ENCODE results near the gene GRAMD1B. TPM values are rescaled to one million over a fixed set of nuclear protein-coding genes. Genes with fewer than 3 reads are reported as not detected.

The GRAMD1B gene
- total RNA-seq, 4 donors from 2014 or later, result 0.08 to 0.64 (median 0.42) TPM

DNA sequence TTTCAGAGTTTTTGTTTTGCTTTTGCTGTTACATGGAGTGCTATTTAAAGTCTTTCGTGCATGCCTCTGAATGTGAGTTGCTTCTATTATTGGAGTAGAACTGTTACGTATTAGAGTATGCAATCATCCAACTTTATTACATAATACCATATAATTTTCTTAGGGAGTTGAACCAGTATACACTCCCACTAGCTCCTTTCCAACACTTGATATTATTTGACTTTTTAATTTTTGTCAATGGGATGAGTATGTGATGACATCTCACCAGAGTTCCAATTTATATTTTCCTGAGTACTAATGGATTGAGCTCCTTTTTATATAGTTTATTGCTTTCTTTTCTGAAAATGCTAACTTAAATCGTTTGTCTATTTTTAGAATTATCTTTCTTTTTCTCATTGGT is 90.9 kb downstream of the GRAMD1B start:
- Histone ChIP-seq H3K36me3 (no peaks in the 10 kb centered on the region), H3K4me1 (peaks cover 5% of the 10 kb centered on the region), H3K9me3 (no peaks in the 10 kb centered on the region), H3K27me3 (peaks cover 23% of the 10 kb centered on the region), H3K27ac (no peak overlapping the region), H3K4me3 (no peak overlapping the region)
- 88% methylated on average over 3 of the region's 3 CpGs for whole genome bisulfite sequencing
- no peak for DNase-seq (ENCODE audit: low spot score in 2 of 2)
- no peak for TF ChIP-seq EP300 (IDR thresholded peaks at IDR 0.05)
- no peak for TF ChIP-seq POLR2A (IDR thresholded peaks at IDR 0.05)
- TF ChIP-seq, protein P1, sequence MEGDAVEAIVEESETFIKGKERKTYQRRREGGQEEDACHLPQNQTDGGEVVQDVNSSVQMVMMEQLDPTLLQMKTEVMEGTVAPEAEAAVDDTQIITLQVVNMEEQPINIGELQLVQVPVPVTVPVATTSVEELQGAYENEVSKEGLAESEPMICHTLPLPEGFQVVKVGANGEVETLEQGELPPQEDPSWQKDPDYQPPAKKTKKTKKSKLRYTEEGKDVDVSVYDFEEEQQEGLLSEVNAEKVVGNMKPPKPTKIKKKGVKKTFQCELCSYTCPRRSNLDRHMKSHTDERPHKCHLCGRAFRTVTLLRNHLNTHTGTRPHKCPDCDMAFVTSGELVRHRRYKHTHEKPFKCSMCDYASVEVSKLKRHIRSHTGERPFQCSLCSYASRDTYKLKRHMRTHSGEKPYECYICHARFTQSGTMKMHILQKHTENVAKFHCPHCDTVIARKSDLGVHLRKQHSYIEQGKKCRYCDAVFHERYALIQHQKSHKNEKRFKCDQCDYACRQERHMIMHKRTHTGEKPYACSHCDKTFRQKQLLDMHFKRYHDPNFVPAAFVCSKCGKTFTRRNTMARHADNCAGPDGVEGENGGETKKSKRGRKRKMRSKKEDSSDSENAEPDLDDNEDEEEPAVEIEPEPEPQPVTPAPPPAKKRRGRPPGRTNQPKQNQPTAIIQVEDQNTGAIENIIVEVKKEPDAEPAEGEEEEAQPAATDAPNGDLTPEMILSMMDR (IDR thresholded peaks at IDR 0.05), result no peak
- TF ChIP-seq POLR2AphosphoS5 (IDR thresholded peaks at IDR 0.05), result no peak

GRCh38 chr11:123521930-123522329 is 91.9 kb downstream of the GRAMD1B start:
- WGBS, result 81% methylated on average over 3 of the region's 3 CpGs
- Histone ChIP-seq H3K27ac (no peak overlapping the region), H3K4me3 (no peak overlapping the region), H3K27me3 (peaks cover 25% of the 10 kb centered on the region), H3K36me3 (no peaks in the 10 kb centered on the region), H3K4me1 (peaks cover 5% of the 10 kb centered on the region), H3K9me3 (no peaks in the 10 kb centered on the region)
- TF ChIP-seq, protein P1 (IDR thresholded peaks at IDR 0.05), result no peak
- TF ChIP-seq POLR2A (IDR thresholded peaks at IDR 0.05), result no peak
- TF ChIP-seq POLR2AphosphoS5 (IDR thresholded peaks at IDR 0.05), result no peak
- no peak for TF ChIP-seq EP300 (IDR thresholded peaks at IDR 0.05)
- no peak for DNase-seq (ENCODE audit: low spot score in 2 of 2)

DNA sequence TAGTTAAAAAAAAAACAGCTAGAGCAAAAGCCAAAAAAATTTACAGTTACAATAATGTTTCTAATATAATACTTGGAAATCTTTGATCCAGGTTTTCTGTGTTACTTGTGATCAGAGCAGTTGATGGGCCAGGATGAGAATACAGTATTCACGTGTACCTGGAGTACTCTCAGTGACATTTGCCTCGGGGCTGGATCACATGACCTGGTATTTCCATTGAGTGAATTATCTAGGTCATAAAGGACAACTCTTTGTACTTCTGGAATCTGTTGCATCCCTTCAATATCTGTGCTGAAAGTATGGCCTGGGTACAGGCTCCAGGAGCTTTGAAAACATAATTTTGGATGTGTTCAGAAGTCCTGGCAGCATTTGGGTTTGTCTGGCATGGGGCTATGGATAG is 93.5 kb downstream of the GRAMD1B start:
- Histone ChIP-seq H3K4me1 (peaks cover 5% of the 10 kb centered on the region), H3K9me3 (no peaks in the 10 kb centered on the region), H3K27ac (no peak overlapping the region), H3K27me3 (peaks cover 20% of the 10 kb centered on the region), H3K4me3 (no peak overlapping the region), H3K36me3 (no peaks in the 10 kb centered on the region)
- 53% methylated on average over 2 of the region's 2 CpGs for WGBS
- DNase-seq (ENCODE audit: low spot score in 2 of 2), result no peak
- TF ChIP-seq, protein P1 (IDR thresholded peaks at IDR 0.05), result no peak
- TF ChIP-seq EP300 (IDR thresholded peaks at IDR 0.05) (no peak), POLR2A (IDR thresholded peaks at IDR 0.05) (no peak)

DNA sequence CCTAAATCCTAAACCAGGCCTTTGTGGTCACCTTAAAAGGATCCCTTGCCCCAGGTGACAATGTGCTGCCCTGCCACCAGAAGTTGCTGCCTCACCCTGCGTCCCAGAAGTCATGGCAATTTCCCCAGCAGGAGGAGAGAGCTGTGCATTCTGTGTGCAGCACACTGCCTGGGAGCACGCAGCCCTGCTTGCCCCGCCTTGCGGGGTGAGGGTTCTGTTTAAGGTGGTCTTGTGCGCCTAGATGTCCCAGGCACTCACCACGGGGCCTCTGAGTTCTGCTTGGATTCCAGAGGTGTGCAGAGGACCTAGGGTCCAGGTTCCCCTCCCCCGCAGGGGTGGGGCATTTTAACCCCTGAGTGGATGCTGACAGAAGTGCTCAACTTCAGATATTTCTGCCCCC is 95.0 kb downstream of the GRAMD1B start:
- 33% methylated on average over 2 of the region's 7 CpGs for WGBS
- Histone ChIP-seq H3K36me3 (no peaks in the 10 kb centered on the region), H3K4me1 (peaks cover 5% of the 10 kb centered on the region), H3K27me3 (peaks cover 8% of the 10 kb centered on the region), H3K4me3 (peak overlapping the region; percentile 10), H3K27ac (no peak overlapping the region), H3K9me3 (no peaks in the 10 kb centered on the region)
- TF ChIP-seq POLR2AphosphoS5 (IDR thresholded peaks at IDR 0.05) (no peak), EP300 (IDR thresholded peaks at IDR 0.05) (no peak), POLR2A (IDR thresholded peaks at IDR 0.05) (no peak)
- TF ChIP-seq, protein P1 (IDR thresholded peaks at IDR 0.05), result no peak
- no peak for DNase-seq (ENCODE audit: low spot score in 2 of 2)

DNA sequence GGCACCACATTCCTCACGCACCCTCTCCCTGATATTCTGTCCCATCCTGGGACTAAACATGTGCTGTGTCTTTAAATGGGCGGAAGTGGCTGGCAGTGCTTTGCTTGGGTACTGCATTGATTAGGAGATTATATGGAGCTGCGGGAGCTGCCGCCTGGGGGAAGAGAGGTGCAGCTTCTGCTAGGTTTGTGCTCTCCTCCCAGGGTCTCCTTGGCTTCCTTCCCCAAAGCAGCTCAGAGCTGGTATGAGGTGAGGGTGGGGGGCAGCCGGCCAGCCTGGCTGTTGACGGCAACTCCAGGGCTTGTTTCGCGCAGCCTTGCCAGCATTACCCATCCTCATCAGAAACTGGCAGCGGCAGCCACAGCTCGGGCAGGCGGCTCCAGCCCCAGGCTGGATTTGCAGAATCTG is 95.4 kb downstream of the GRAMD1B start:
- Histone ChIP-seq H3K4me1 (peaks cover 5% of the 10 kb centered on the region), H3K9me3 (no peaks in the 10 kb centered on the region), H3K4me3 (peak overlapping the region; percentile 10), H3K27me3 (peaks cover 8% of the 10 kb centered on the region), H3K27ac (no peak overlapping the region), H3K36me3 (no peaks in the 10 kb centered on the region)
- WGBS, result 23% methylated on average over 10 of the region's 11 CpGs
- TF ChIP-seq POLR2AphosphoS5 (IDR thresholded peaks at IDR 0.05) (no peak), POLR2A (IDR thresholded peaks at IDR 0.05) (no peak), EP300 (IDR thresholded peaks at IDR 0.05) (no peak)
- TF ChIP-seq, protein P1 (IDR thresholded peaks at IDR 0.05), result no peak
- DNase-seq (ENCODE audit: low spot score in 2 of 2), result no peak

Measured in suprapubic skin (tissue), 4 donors.